Peyer's patch (tissue), 4 donors: ENCODE results near the gene KCNQ5. TPM values are rescaled to one million over a fixed set of nuclear protein-coding genes. Genes with fewer than 3 reads are reported as not detected.

Experiments
- DNase-seq, 3 donors: peaks; one replicate each; pipeline ENCODE4 v3.0.0-alpha.2; 2017 to 2019
- H3K27ac ChIP-seq, 4 donors: fragments of 200-600 bp; sonication (generic); one replicate each; pipeline ENCODE4 v1.5.1; 2016 to 2019
- H3K27me3 ChIP-seq, 2 donors: fragments of 200-600 bp; sonication (generic); one replicate each; pipeline ENCODE4 v1.5.1; 2019
- H3K36me3 ChIP-seq, 3 donors: fragments of 200-600 bp; sonication (generic); one replicate each; pipeline ENCODE4 v1.5.1; 2016 to 2019
- H3K4me1 ChIP-seq, 4 donors: fragments of 200-600 bp; sonication (generic); one replicate each; pipeline ENCODE4 v1.5.1; 2016 to 2019
- H3K4me3 ChIP-seq, 4 donors: fragments of 200-600 bp; sonication (generic); 1 replicate in 3 of 4; 2 replicates in 1 of 4; pipeline ENCODE4 v1.5.1; 2016 to 2019; ENCODE audit warnings: mild to moderate bottlenecking in 1 of 4
- H3K9me3 ChIP-seq, 4 donors: fragments of 200-600 bp; sonication (generic); one replicate each; pipeline ENCODE4 v1.5.1; 2016 to 2019; ENCODE audit warnings: mild to moderate bottlenecking in 1 of 4
- CTCF ChIP-seq, 6 experiments: fragments of 450-650 bp in 4 of 6; fragments of 200-600 bp in 2 of 6; sonication (generic) in 1 of 6; IDR thresholded peaks; one replicate each; pipeline ENCODE4 v1.5.1; 2017 to 2019; ENCODE audit warnings: antibody characterized with exemption in 6 of 6, mild to moderate bottlenecking in 3 of 6, moderate library complexity in 1 of 6
- POLR2A ChIP-seq, 2 donors: fragments of 450-650 bp; IDR thresholded peaks; one replicate each; pipeline ENCODE4 v1.5.1; 2017; ENCODE audit warnings: antibody characterized with exemption in 2 of 2, mild to moderate bottlenecking in 2 of 2, moderate library complexity in 2 of 2
- total RNA-seq, 4 donors: library from RNA; depleted of rRNA; stranded (reverse); fragments of >200 nt; gene quantifications; one replicate each; pipeline ENCODE4 v1.1.0, GENCODE V29; 2016

KCNQ5 gene
- total RNA-seq, 4 donors from 2014 or later, result 0.27 to 5.0 (median 0.38) TPM; not detected in 1

- no peak for DNase-seq
- H3K4me1 ChIP-seq, result no peaks in the 10 kb centered on the region
- TF ChIP-seq POLR2A (IDR thresholded peaks at IDR 0.05), result no peak
- TF ChIP-seq CTCF (IDR thresholded peaks at IDR 0.05), result no peak
- H3K36me3 ChIP-seq, result no peaks in the 10 kb centered on the region
- no peak overlapping the region for H3K4me3 ChIP-seq
- no peaks in the 10 kb centered on the region for H3K27me3 ChIP-seq
- H3K27ac ChIP-seq, result no peak overlapping the region
- no peaks in the 10 kb centered on the region for H3K9me3 ChIP-seq
Observed at GRCh38 chr6:72689107-72689954, 67.5 kb downstream of the KCNQ5 start.

- no peak for TF ChIP-seq POLR2A (IDR thresholded peaks at IDR 0.05)
- no peak for TF ChIP-seq CTCF (IDR thresholded peaks at IDR 0.05)
- Histone ChIP-seq H3K36me3 (no peaks in the 10 kb centered on the region), H3K27ac (no peak overlapping the region), H3K4me3 (no peak overlapping the region), H3K27me3 (no peaks in the 10 kb centered on the region), H3K9me3 (no peaks in the 10 kb centered on the region), H3K4me1 (no peaks in the 10 kb centered on the region)
- DNase-seq, result no peak
Observed at GRCh38 chr6:72691249-72691648, 69.4 kb downstream of the KCNQ5 start.

GRCh38 chr6:72696055-72696454 is 74.2 kb downstream of the KCNQ5 start:
- DNase-seq, result no peak
- H3K27me3 ChIP-seq, result no peaks in the 10 kb centered on the region
- TF ChIP-seq CTCF (IDR thresholded peaks at IDR 0.05) (no peak), POLR2A (IDR thresholded peaks at IDR 0.05) (no peak)
- no peak overlapping the region for H3K4me3 ChIP-seq
- H3K9me3 ChIP-seq, result no peaks in the 10 kb centered on the region
- no peaks in the 10 kb centered on the region for H3K36me3 ChIP-seq
- H3K4me1 ChIP-seq, result no peaks in the 10 kb centered on the region
- H3K27ac ChIP-seq, result no peak overlapping the region

- no peak for TF ChIP-seq CTCF (IDR thresholded peaks at IDR 0.05)
- TF ChIP-seq POLR2A (IDR thresholded peaks at IDR 0.05), result no peak
- Histone ChIP-seq H3K4me1 (no peaks in the 10 kb centered on the region), H3K27me3 (no peaks in the 10 kb centered on the region)
Observed at GRCh38 chr6:72699159-72699558, 77.3 kb downstream of the KCNQ5 start.

GRCh38 chr6:72702421-72702820 is 80.6 kb downstream of the KCNQ5 start:
- Histone ChIP-seq H3K4me1 (no peaks in the 10 kb centered on the region), H3K27ac (no peak overlapping the region), H3K4me3 (no peak overlapping the region), H3K27me3 (no peaks in the 10 kb centered on the region), H3K36me3 (no peaks in the 10 kb centered on the region), H3K9me3 (no peaks in the 10 kb centered on the region)
- no peak for TF ChIP-seq POLR2A (IDR thresholded peaks at IDR 0.05)
- no peak for TF ChIP-seq CTCF (IDR thresholded peaks at IDR 0.05)
- no peak for DNase-seq

More at GRCh38 chr6:72699159-72699558, 77.3 kb downstream of the KCNQ5 start:
- DNase-seq, result no peak
- no peaks in the 10 kb centered on the region for H3K36me3 ChIP-seq
- H3K4me3 ChIP-seq, result no peak overlapping the region
- H3K27ac ChIP-seq, result no peak overlapping the region
- H3K9me3 ChIP-seq, result no peaks in the 10 kb centered on the region
